GF-D8 (cell line): Measurements from ENCODE around the gene KCTD17.

Experiments
- DNase-seq: peaks from one replicate; lab custom pipeline; 2025; lab: John Stamatoyannopoulos, UW

The KCTD17 gene

DNA sequence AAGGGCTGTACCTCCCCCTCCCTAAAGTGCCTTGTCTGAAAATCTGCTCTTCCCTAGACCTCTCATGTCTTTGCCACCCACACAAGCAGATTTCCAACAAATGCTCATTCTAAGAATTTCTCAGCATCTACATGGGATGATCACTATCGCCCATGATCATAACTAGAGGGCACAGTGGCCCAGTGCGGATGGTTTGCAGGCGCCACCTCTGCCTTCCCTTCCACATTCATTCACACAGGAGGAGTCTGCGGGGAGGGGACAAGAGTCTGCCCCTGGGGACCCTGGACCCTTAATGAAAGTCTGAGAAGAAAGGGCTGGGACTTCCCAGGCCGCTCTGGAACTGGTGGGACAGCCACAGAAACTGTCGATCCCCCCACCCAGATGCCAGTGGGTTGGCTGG is 28.9 kb downstream of the KCTD17 start:
- no peak for DNase-seq

DNA sequence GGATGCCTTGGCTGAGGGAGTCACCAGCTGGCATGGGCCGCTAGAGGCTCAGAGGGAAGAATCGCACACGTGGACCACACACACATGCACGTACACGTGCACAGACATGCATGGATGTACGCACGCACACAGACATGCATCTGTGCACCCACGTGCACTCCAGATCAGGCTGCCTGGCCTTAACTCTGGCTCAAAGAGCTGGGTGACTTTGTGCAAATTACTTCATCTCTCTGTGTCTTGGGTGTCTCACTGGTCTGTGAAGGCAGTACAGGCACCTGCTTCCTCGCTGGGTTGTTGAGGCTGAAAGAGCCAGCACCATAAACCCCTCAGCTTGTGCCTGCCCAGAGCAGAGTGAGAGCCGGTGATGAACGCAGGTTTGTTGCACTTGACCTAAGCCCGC is 29.3 kb downstream of the KCTD17 start:
- no peak for DNase-seq

DNA sequence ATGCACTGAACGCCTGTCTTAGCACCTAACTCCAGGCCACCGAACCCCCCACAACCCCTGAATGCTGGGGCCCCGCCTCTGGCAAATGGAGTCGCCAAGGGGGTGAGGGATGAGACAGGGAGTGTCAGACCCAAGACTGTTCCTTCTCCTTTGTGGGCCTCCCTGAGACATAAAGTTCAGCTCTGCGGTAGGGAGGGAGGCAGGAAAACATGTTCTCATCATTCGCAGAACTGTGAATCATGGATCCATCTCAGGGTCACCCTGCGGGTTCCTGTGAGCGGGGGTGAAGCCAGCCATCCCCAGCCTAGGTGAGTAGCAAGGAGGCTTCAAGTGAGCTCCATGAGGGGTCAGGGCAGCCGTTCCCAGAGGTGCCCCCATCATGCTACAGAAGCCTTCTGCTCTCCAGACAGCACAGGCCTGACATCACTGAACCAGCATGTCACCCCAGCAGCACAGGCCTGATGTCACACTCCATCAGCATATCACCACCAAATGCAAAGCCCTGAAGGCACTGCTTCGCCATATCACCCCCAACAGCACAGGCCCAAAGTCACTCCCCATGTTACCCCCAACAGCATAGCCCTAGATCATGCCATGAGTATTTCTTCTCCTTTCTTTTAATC is 30.8 kb downstream of the KCTD17 start:
- no peak for DNase-seq

GRCh38 chr22:37083914-37084313 is 32.4 kb downstream of the KCTD17 start:
- DNase-seq, result no peak

- no peak for DNase-seq
Observed at GRCh38 chr22:37084385-37084784, 32.8 kb downstream of the KCTD17 start.

GRCh38 chr22:37086184-37086583 is 34.6 kb downstream of the KCTD17 start:
- no peak for DNase-seq

GRCh38 chr22:37088108-37088605 is 36.6 kb downstream of the KCTD17 start:
- no peak for DNase-seq

GRCh38 chr22:37088750-37089408 is 37.3 kb downstream of the KCTD17 start:
- DNase-seq, result no peak

DNA sequence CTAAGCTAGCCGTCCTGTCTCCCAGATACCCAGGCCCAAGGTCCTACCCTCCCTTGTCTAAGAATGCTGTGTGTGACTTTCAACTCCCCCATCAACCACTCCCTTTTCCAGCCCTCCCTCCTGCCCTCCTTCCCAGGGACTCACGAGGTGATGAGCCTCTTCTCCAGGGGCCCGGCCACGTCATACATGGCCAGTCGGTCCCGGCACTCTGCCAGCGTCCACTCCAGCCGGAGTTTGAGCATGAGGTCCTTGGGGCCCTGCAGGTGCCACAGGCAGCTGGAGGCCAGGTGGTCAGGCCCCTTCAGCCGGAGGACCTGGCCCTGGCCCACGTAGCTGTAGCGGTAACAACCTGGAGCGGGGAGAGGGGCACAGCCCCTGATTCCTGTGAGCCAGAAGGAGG is 37.9 kb downstream of the KCTD17 start:
- no peak for DNase-seq

- no peak for DNase-seq
Observed at GRCh38 chr22:37090920-37091695, 39.6 kb downstream of the KCTD17 start.

DNA sequence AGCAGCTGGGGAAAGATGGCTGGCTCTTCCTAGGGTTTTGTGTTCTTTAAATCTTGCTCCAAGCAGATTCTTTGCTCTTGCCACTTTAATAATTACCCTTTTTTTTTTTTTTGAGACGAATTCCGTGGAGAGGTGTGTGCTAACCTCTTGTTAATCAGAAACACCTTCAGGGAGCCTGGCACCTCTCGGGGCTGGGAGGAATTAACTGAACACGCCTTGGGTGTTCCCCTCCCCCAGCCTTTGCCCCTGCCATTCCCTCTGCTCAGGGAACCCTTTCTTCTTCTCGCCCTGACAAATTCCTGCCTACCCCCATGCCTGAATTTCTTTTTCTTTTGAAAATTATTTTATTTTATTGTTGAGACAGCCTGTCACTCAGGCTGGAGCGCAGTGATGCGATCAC is 40.5 kb downstream of the KCTD17 start:
- no peak for DNase-seq

GRCh38 chr22:37092997-37093396 is 41.5 kb downstream of the KCTD17 start:
- no peak for DNase-seq

DNA sequence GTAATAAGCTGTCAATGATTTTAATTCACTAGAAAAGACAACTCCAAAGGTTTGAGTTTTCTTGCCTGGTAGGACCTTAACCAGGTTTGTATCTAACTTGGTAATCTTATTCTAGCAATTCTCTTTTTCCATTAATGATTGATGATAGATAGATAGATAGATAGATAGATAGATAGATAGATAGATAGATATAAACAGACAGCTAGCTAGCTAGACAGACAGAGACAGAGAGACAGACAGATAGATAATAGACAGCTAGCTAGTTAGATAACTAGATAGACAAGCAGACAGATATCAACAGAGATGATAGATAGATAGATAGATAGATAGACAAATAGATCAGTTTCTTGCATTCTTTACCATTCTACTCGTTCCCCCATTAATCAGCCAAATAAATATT is 42.7 kb downstream of the KCTD17 start:
- no peak for DNase-seq

- DNase-seq, result no peak
Observed at GRCh38 chr22:37095113-37095512, 43.6 kb downstream of the KCTD17 start.

GRCh38 chr22:37097346-37097745 is 45.8 kb downstream of the KCTD17 start:
- DNase-seq, result no peak

- DNase-seq, result no peak
Observed at GRCh38 chr22:37098976-37099591, 47.5 kb downstream of the KCTD17 start.

DNA sequence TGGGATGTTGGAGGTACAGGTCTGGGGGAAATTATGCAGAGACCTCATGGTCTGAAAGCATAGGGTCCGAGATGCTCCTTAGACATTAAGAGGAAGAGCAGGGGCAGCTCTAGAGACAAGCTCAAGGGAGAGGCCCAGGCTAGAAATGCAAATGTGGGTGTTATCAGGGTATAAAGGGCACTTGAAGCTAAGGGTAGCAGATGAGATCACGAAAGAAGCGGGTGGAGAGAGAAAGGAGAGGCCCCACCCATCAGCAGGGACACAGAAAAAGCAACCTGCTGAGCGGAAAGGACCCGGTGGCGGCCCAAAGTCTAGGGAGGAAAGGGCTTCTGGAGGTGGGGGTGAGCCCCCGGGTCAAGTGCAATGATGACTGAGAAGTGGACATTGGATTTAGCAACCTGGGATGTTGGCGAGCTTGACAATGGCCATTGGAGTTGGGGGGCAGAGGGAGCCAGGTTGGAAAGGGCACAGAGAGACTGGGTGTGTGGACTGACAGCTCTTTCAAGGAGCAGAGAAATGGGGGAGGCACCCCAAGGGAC is 49.1 kb downstream of the KCTD17 start:
- DNase-seq, result no peak

- no peak for DNase-seq
Observed at GRCh38 chr22:37101311-37102066, 49.9 kb downstream of the KCTD17 start.

DNA sequence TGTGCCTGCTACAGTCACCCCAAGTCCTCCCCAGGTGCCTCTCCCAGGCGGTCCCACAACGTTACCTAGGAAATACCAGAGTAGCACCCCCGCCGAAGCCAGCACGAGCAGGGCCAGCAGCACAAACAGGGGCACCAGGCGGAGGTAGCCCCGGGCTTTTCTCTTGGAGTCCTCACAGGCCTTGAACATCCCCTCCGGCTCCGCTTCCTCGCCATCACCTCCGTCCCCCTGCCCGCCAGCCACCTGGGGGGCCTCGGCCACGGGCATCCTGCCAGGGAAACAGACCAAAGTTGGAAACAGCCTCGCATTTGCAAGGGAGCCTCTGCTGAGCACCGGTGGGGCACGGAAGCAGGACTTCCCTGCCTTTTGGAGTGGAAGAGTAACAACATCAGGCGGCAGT is 51.6 kb downstream of the KCTD17 start:
- DNase-seq, result no peak

- DNase-seq, result no peak
Observed at GRCh38 chr22:37103656-37104452, 52.3 kb downstream of the KCTD17 start.

DNA sequence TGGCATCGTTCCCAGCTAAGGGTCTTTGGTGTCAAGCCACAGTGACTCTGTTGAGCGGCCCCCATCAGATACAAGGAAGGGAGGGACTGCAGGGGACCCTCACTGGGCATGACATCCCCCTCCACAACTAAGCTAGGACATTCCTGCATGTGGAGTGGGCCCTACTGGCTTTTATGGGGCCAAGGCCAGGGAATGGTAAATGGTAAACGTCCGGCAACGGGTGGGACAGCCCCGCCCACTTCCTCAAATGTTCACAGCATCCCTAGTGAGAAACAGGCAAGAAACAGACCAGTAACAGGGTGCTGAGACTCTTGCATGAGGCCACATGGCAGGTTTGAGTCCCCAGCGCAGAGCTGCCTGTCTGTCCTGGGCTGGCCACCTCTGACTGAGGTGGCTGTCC is 53.6 kb downstream of the KCTD17 start:
- no peak for DNase-seq
